ENCODE measurements around the gene IRF9. TPM values are rescaled to one million over a fixed set of nuclear protein-coding genes. Genes with fewer than 3 reads are reported as not detected.

The IRF9 gene
- total and polyA plus RNA-seq, 2 of the 13 experiments (the other 11 are each of a cell fraction or from before 2014, with no cell fraction given), result 14.9 to 49.7 TPM

DNA sequence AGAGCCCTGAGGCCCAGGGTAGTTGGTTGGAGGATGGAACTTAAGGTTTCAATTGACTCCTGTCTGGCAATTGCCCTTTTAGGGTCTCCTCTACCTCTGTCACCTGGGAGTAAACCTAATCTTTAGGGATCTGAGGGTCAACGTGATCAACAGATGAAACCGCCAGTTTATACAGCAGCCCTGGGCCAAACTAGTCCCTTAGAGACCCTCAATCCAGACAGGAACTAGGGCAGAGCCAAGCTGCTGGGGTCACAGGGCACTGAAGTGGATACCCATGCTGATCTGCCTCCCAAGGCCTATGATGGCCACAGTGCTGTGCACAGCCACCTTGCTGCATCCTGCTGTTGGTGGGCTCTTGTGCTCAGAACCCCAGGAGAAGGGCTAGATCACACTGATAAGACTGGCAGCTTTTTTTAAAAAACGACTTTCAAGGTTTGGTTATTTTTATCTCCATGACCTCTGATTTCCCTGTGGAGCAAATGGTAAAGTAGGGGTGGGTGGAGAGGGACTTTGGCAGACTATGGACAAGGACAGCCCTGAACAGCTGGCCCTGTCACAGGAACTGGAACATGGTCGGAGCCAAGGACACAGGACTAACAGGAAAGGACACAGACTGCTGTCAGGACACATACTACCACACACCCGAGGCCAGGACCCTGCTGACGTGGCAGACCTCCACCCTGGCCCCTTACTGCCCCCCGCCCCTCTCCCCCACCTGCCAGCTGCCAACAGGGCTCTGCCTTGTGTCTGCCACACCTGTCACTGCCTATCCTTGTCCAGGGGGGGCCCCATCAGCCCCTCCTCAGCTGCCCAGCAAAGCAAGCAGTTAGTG, 30.1 kb upstream of the IRF9 start (continued):
- TF ChIP-seq, protein P1, sequence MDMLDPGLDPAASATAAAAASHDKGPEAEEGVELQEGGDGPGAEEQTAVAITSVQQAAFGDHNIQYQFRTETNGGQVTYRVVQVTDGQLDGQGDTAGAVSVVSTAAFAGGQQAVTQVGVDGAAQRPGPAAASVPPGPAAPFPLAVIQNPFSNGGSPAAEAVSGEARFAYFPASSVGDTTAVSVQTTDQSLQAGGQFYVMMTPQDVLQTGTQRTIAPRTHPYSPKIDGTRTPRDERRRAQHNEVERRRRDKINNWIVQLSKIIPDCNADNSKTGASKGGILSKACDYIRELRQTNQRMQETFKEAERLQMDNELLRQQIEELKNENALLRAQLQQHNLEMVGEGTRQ (IDR thresholded peaks at IDR 0.05; ENCODE audit: low read depth, low read length), result no peak
- TF ChIP-seq, protein P1 (CRISPR knock-in tag; IDR thresholded peaks at IDR 0.05; ENCODE audit: borderline replicate concordance), result no peak
- TF ChIP-seq ZNF3 (CRISPR knock-in tag; IDR thresholded peaks at IDR 0.05) (no peak), SIX4 (CRISPR knock-in tag; IDR thresholded peaks at IDR 0.05) (no peak), ZNF749 (CRISPR knock-in tag; IDR thresholded peaks at IDR 0.05; ENCODE audit: borderline replicate concordance) (no peak), ZNF883 (CRISPR knock-in tag; IDR thresholded peaks at IDR 0.05; ENCODE audit: not compliant biosample characterization) (peak; percentile 58), ZFP62 (CRISPR knock-in tag; IDR thresholded peaks at IDR 0.05) (no peak), MTF1 (CRISPR knock-in tag; IDR thresholded peaks at IDR 0.05) (no peak), SP2 (CRISPR knock-in tag; IDR thresholded peaks at IDR 0.05) (no peak; the same call in 1 of the 2 replicates), SMARCE1 (IDR thresholded peaks at IDR 0.05; ENCODE audit: borderline replicate concordance) (no peak)
- TF ChIP-seq, protein P2, sequence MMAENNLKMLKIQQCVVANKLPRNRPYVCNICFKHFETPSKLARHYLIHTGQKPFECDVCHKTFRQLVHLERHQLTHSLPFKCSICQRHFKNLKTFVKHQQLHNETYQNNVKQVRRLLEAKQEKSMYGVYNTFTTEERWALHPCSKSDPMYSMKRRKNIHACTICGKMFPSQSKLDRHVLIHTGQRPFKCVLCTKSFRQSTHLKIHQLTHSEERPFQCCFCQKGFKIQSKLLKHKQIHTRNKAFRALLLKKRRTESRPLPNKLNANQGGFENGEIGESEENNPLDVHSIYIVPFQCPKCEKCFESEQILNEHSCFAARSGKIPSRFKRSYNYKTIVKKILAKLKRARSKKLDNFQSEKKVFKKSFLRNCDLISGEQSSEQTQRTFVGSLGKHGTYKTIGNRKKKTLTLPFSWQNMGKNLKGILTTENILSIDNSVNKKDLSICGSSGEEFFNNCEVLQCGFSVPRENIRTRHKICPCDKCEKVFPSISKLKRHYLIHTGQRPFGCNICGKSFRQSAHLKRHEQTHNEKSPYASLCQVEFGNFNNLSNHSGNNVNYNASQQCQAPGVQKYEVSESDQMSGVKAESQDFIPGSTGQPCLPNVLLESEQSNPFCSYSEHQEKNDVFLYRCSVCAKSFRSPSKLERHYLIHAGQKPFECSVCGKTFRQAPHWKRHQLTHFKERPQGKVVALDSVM (CRISPR knock-in tag; IDR thresholded peaks at IDR 0.05), result no peak
- TF ChIP-seq, protein P3, sequence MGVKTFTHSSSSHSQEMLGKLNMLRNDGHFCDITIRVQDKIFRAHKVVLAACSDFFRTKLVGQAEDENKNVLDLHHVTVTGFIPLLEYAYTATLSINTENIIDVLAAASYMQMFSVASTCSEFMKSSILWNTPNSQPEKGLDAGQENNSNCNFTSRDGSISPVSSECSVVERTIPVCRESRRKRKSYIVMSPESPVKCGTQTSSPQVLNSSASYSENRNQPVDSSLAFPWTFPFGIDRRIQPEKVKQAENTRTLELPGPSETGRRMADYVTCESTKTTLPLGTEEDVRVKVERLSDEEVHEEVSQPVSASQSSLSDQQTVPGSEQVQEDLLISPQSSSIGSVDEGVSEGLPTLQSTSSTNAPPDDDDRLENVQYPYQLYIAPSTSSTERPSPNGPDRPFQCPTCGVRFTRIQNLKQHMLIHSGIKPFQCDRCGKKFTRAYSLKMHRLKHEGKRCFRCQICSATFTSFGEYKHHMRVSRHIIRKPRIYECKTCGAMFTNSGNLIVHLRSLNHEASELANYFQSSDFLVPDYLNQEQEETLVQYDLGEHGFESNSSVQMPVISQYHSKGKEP (CRISPR knock-in tag; IDR thresholded peaks at IDR 0.05), result 0 out of 2 replicates have a peak, but pooled peaks have one; percentile 48
- TF ChIP-seq, protein P4, sequence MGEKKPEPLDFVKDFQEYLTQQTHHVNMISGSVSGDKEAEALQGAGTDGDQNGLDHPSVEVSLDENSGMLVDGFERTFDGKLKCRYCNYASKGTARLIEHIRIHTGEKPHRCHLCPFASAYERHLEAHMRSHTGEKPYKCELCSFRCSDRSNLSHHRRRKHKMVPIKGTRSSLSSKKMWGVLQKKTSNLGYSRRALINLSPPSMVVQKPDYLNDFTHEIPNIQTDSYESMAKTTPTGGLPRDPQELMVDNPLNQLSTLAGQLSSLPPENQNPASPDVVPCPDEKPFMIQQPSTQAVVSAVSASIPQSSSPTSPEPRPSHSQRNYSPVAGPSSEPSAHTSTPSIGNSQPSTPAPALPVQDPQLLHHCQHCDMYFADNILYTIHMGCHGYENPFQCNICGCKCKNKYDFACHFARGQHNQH (CRISPR knock-in tag; IDR thresholded peaks at IDR 0.05), result peak; percentile 81
- TF ChIP-seq, protein P5, sequence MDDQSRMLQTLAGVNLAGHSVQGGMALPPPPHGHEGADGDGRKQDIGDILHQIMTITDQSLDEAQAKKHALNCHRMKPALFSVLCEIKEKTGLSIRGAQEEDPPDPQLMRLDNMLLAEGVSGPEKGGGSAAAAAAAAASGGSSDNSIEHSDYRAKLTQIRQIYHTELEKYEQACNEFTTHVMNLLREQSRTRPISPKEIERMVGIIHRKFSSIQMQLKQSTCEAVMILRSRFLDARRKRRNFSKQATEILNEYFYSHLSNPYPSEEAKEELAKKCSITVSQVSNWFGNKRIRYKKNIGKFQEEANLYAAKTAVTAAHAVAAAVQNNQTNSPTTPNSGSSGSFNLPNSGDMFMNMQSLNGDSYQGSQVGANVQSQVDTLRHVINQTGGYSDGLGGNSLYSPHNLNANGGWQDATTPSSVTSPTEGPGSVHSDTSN (CRISPR knock-in tag; IDR thresholded peaks at IDR 0.05; ENCODE audit: borderline replicate concordance), result no peak
- TF ChIP-seq, protein P6, sequence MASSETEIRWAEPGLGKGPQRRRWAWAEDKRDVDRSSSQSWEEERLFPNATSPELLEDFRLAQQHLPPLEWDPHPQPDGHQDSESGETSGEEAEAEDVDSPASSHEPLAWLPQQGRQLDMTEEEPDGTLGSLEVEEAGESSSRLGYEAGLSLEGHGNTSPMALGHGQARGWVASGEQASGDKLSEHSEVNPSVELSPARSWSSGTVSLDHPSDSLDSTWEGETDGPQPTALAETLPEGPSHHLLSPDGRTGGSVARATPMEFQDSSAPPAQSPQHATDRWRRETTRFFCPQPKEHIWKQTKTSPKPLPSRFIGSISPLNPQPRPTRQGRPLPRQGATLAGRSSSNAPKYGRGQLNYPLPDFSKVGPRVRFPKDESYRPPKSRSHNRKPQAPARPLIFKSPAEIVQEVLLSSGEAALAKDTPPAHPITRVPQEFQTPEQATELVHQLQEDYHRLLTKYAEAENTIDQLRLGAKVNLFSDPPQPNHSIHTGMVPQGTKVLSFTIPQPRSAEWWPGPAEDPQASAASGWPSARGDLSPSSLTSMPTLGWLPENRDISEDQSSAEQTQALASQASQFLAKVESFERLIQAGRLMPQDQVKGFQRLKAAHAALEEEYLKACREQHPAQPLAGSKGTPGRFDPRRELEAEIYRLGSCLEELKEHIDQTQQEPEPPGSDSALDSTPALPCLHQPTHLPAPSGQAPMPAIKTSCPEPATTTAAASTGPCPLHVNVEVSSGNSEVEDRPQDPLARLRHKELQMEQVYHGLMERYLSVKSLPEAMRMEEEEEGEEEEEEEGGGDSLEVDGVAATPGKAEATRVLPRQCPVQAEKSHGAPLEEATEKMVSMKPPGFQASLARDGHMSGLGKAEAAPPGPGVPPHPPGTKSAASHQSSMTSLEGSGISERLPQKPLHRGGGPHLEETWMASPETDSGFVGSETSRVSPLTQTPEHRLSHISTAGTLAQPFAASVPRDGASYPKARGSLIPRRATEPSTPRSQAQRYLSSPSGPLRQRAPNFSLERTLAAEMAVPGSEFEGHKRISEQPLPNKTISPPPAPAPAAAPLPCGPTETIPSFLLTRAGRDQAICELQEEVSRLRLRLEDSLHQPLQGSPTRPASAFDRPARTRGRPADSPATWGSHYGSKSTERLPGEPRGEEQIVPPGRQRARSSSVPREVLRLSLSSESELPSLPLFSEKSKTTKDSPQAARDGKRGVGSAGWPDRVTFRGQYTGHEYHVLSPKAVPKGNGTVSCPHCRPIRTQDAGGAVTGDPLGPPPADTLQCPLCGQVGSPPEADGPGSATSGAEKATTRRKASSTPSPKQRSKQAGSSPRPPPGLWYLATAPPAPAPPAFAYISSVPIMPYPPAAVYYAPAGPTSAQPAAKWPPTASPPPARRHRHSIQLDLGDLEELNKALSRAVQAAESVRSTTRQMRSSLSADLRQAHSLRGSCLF (CRISPR knock-in tag; IDR thresholded peaks at IDR 0.05; ENCODE audit: borderline replicate concordance), result no peak

Data from HepG2 (cell line).